PC-3 (cell line): ENCODE data around the gene NUMA1. TPM values are rescaled to one million over a fixed set of nuclear protein-coding genes. Genes with fewer than 3 reads are reported as not detected.
A peak's percentile ranks its signal among the peaks of the same experiment; 100 is the strongest.

Experiments
- ATAC-seq: fragments of 200-7000 bp; cut with Tn5 transposase; 2 replicates; pipeline ENCODE4 v1.9.1; 2020; ENCODE audit warnings: mild to moderate bottlenecking, moderate library complexity
- BruUV-seq: library from RNA; stranded (reverse); fragments of 400-500 nt; replicated peaks from 2 replicates; lab custom pipeline; 2021; lab: Mats Ljungman, UMichigan
- CTCF ChIA-PET: fragments of 300-600 bp; sonication (Branson Sonifier 250); formaldehyde crosslinking; loops from one replicate; lab custom pipeline; 2022; ENCODE audit warnings: antibody characterized with exemption; lab: Charles Lee
- POLR2A ChIA-PET: fragments of 300-600 bp; sonication (Branson Sonifier 250); formaldehyde crosslinking; loops from one replicate; lab custom pipeline; 2022; ENCODE audit warnings: antibody characterized with exemption; ENCODE audit not compliant: unreplicated experiment; lab: Charles Lee
- DNase-seq: peaks from one replicate; pipeline ENCODE4 v3.0.0-alpha.2; 2015
- H2AFZ ChIP-seq: fragments of 300-600 bp; sonication (generic); 2 replicates; pipeline ENCODE4 v1.6.0; 2016; ENCODE audit warnings: antibody characterized with exemption, low read length
- H3F3A ChIP-seq: fragments of 300-600 bp; sonication (generic); one replicate; pipeline ENCODE4 v1.6.0; 2017; ENCODE audit warnings: antibody characterized with exemption, low read length, control low read depth, mild to moderate bottlenecking; ENCODE audit not compliant: unreplicated experiment
- H3K27ac ChIP-seq: fragments of 300-600 bp; sonication (generic); 2 replicates; pipeline ENCODE4 v1.5.1; 2016; ENCODE audit warnings: mild to moderate bottlenecking, low read length
- H3K27me3 ChIP-seq: fragments of 300-600 bp; sonication (generic); 2 replicates; pipeline ENCODE4 v1.6.1; 2016; ENCODE audit warnings: low read length, mixed read lengths
- H3K36me3 ChIP-seq: fragments of 300-600 bp; sonication (generic); 2 replicates; pipeline ENCODE4 v1.6.1; 2016; ENCODE audit warnings: low read depth, mixed run types, low read length, mixed read lengths
- H3K4me1 ChIP-seq: fragments of 300-600 bp; sonication (generic); 2 replicates; pipeline ENCODE4 v1.5.1; 2016; ENCODE audit warnings: low read length; ENCODE audit not compliant: insufficient read depth
- H3K4me2 ChIP-seq: fragments of 300-600 bp; sonication (generic); 2 replicates; pipeline ENCODE4 v1.6.0; 2016; ENCODE audit warnings: low read length
- H3K4me3 ChIP-seq: fragments of 300-600 bp; sonication (generic); 2 replicates; pipeline ENCODE4 v1.5.1; 2016; ENCODE audit warnings: mild to moderate bottlenecking, low read length, mixed read lengths
- H3K79me2 ChIP-seq: fragments of 300-600 bp; sonication (generic); 2 replicates; pipeline ENCODE4 v1.6.1; 2017; ENCODE audit warnings: low read length, mixed read lengths
- H3K9ac ChIP-seq: fragments of 300-600 bp; sonication (generic); 2 replicates; pipeline ENCODE4 v1.6.0; 2016; ENCODE audit warnings: mild to moderate bottlenecking, low read length
- H3K9me2 ChIP-seq: fragments of 300-600 bp; sonication (generic); replicated peaks from 2 replicates; pipeline ENCODE4 v1.6.1; 2016; ENCODE audit warnings: mixed run types, low read length, mixed read lengths
- H3K9me3 ChIP-seq: fragments of 300-600 bp; sonication (generic); 2 replicates; pipeline ENCODE4 v1.6.1; 2016; ENCODE audit warnings: low read length, mixed read lengths
- H4K20me1 ChIP-seq: fragments of 300-600 bp; sonication (generic); 2 replicates; pipeline ENCODE4 v1.6.1; 2016; ENCODE audit warnings: low read length, mixed read lengths
- CTCF ChIP-seq: fragments of 300-600 bp; sonication (generic); conservative IDR thresholded peaks from 2 replicates; pipeline ENCODE4 v1.5.1; 2017; ENCODE audit warnings: antibody characterized with exemption, low read depth, mild to moderate bottlenecking, low read length
- EZH2 ChIP-seq: fragments of 300-600 bp; sonication (generic); IDR thresholded peaks from one replicate; pipeline ENCODE4 v1.6.1; 2017; ENCODE audit warnings: antibody characterized with exemption, mild to moderate bottlenecking, low read length; ENCODE audit not compliant: unreplicated experiment
- EZH2phosphoT487 ChIP-seq: fragments of 300-600 bp; sonication (generic); IDR thresholded peaks from 2 replicates; pipeline ENCODE4 v1.6.1; 2018; ENCODE audit warnings: mild to moderate bottlenecking, antibody characterized with exemption, low read length, borderline replicate concordance
- intact Hi-C: fragments of 100-400 bp; cut with micrococcal nuclease; formaldehyde crosslinking; loops from 2 replicates; pipeline ENCODE4 v1.9.0; 2023
- total RNA-seq: library from RNA; depleted of rRNA; stranded (reverse); fragments of >200 nt; gene quantifications from 2 replicates; pipeline ENCODE4 v1.2.3, GENCODE V29; 2014

Gene NUMA1
- total RNA-seq, 1 experiment from 2014 or later, result 145 TPM

DNA sequence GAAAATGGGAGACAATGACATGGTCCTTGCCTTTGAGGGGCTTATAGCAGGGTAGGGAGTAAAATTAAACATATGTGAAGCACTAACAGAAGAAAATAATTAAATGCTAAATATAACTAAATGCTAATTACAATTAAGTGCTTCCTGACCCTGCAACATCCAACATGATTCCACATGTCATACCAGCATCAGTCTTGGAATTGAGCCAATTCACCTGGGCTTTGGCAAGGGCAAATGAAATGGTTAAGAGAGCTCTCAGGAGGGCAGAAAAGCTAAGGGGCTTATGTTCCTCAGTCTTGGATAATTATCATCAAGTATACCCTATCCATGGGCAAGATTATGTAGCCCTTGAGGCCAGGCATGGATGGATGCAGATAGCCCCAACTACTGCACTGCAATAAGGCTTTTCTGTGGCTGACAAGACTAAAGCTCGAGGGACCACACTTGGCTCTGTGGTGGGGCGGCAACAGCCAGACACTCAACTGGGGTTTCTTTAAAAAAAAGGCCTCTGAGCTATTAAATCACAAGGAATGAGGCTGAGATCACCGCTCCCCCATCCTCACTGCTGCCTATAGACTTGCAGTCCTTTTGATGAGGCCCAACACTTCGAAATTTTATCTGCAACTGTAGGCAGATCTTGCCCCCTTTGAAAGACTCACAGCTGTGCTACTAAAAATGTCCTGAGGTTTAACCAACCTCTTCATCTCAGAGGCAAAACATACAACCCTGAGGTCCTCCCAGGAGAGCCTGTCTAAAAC, 42.6 kb downstream of the NUMA1 start:
- Histone ChIP-seq H2AFZ (no peak overlapping the region), H3F3A (no peaks in the 10 kb centered on the region), H3K9ac (no peak overlapping the region), H3K4me1 (peaks cover 37% of the 10 kb centered on the region), H3K4me3 (no peak overlapping the region), H3K9me2 (no peaks in the 10 kb centered on the region), H3K36me3 (peaks cover 27% of the 10 kb centered on the region), H4K20me1 (0 out of 2 replicates have a peak, but pooled peaks cover 8% of the 10 kb centered on the region), H3K4me2 (peak overlapping the region; percentile 92; the same call in 1 of the 2 replicates), H3K27me3 (no peaks in the 10 kb centered on the region), H3K79me2 (peaks cover 72% of the 10 kb centered on the region), H3K27ac (no peak overlapping the region), H3K9me3 (no peaks in the 10 kb centered on the region)
- no peak for TF ChIP-seq EZH2
- TF ChIP-seq EZH2phosphoT487, result no peak
- TF ChIP-seq CTCF, result no peak
- DNase-seq (no peak), ATAC-seq (no peak)
- intact Hi-C loops, result no loop called here
- CTCF ChIA-PET, result interaction anchor here (1.2 to 1.3 kb wide), 2 partner anchors 12 to 54 kb away, joined by 6 read pairs; no protein-coding TSS in a partner anchor
- no TSS peak for BruUV-seq
- POLR2A ChIA-PET, result no interaction called here

- no peaks in the 10 kb centered on the region for H3F3A ChIP-seq
- DNase-seq (no peak), ATAC-seq (no peak)
- H3K4me3 ChIP-seq, result no peak overlapping the region
- H3K27ac ChIP-seq, result no peak overlapping the region
- ChIA-PET CTCF (no interaction called here), POLR2A (no interaction called here)
- no peaks in the 10 kb centered on the region for H3K9me2 ChIP-seq
- H2AFZ ChIP-seq, result no peak overlapping the region
- peaks cover 27% of the 10 kb centered on the region for H3K36me3 ChIP-seq
- intact Hi-C loops, result no loop called here
- H3K27me3 ChIP-seq, result no peaks in the 10 kb centered on the region
- 0 out of 2 replicates have a peak, but pooled peaks cover 8% of the 10 kb centered on the region for H4K20me1 ChIP-seq
- TF ChIP-seq CTCF, result no peak
- TF ChIP-seq EZH2, result no peak
- TF ChIP-seq EZH2phosphoT487, result no peak
- H3K4me2 ChIP-seq, result no peak overlapping the region
- H3K9ac ChIP-seq, result no peak overlapping the region
- peaks cover 64% of the 10 kb centered on the region for H3K79me2 ChIP-seq
- peaks cover 27% of the 10 kb centered on the region for H3K4me1 ChIP-seq
- BruUV-seq, result no TSS peak
- H3K9me3 ChIP-seq, result no peaks in the 10 kb centered on the region
Measured at GRCh38 chr11:72036687-72037086, 43.7 kb downstream of the NUMA1 start.

DNA sequence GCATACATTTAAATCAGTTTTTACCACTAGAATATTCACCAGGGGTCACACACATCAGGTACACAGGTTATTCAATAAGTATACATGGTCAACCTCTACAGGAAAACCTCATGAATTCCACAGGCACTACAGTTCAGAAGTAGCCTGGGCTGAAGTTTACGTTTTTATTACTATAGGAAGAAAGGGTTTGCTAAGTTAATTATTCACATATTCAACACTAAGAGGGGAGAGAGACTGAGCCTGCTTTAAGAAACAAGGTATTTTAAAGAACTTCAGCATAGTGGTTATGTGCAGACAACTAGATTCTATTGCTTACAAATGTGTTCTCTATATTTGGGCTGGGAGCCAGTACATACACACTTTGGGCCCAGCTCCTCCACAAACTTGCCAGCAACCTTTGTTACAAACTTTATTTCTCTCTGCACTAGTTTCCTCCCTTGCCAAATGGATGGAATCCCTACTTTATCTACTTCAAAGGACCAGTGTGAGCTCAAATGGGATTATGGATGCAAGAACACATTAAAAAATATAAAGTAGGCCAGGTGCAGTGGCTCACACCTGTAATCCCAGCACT, 49.8 kb downstream of the NUMA1 start:
- no peak for TF ChIP-seq EZH2
- TF ChIP-seq EZH2phosphoT487, result no peak
- no peak for TF ChIP-seq CTCF
- Histone ChIP-seq H3K4me2 (no peak overlapping the region), H3K79me2 (peaks cover 17% of the 10 kb centered on the region; the same call in 1 of the 2 replicates), H3F3A (no peaks in the 10 kb centered on the region), H3K4me1 (no peaks in the 10 kb centered on the region), H3K9ac (no peak overlapping the region), H3K27ac (no peak overlapping the region), H3K36me3 (peaks cover 29% of the 10 kb centered on the region), H3K27me3 (no peaks in the 10 kb centered on the region), H3K4me3 (no peak overlapping the region), H4K20me1 (no peaks in the 10 kb centered on the region), H2AFZ (no peak overlapping the region), H3K9me3 (no peaks in the 10 kb centered on the region), H3K9me2 (no peaks in the 10 kb centered on the region)
- no peak for ATAC-seq
- no peak for DNase-seq
- ChIA-PET CTCF (interaction anchor here (0.8 kb wide), 1 partner anchor 113 kb away, joined by 3 read pairs; no protein-coding TSS in a partner anchor), POLR2A (no interaction called here)
- intact Hi-C loops, result no loop called here
- no TSS peak for BruUV-seq
